Heart right ventricle (tissue), 16 donors: ENCODE data around the gene SLC12A3. TPM values are rescaled to one million over a fixed set of nuclear protein-coding genes. Genes with fewer than 3 reads are reported as not detected.
A peak's percentile ranks its signal among the peaks of the same experiment; 100 is the strongest.

ENCODE experiments used
- ATAC-seq, 8 donors: fragments of 200-7000 bp; cut with Tn5 transposase; one replicate each; pipeline ENCODE4 v1.9.1; 2020; ENCODE audit warnings: mild to moderate bottlenecking in 8 of 8, moderate library complexity in 8 of 8, moderate number of reproducible peaks in 1 of 8
- DNase-seq, 2 donors: peaks; one replicate each; pipeline ENCODE4 v3.0.0-alpha.2; 2020
- H3K27ac ChIP-seq, 10 donors: fragments of 200-600 bp; sonication (generic) in 2 of 10; one replicate each; pipeline versions ENCODE4 v1.5.0 to v1.8.0; 2020 to 2022; ENCODE audit warnings: mild to moderate bottlenecking in 3 of 10
- H3K27me3 ChIP-seq, 7 donors: fragments of 200-600 bp; one replicate each; pipeline ENCODE4 v1.8.0; 2021 to 2022; ENCODE audit warnings: mild to moderate bottlenecking in 2 of 7
- H3K36me3 ChIP-seq, 9 donors: fragments of 200-600 bp; sonication (generic) in 1 of 9; one replicate each; pipeline versions ENCODE4 v1.5.0 to v1.8.0; 2020 to 2022; ENCODE audit warnings: mild to moderate bottlenecking in 2 of 9
- H3K4me1 ChIP-seq, 9 donors: fragments of 200-600 bp; sonication (generic) in 1 of 9; one replicate each; pipeline versions ENCODE4 v1.5.0 to v1.8.0; 2020 to 2022; ENCODE audit warnings: mild to moderate bottlenecking in 4 of 9
- H3K4me3 ChIP-seq, 10 donors: fragments of 200-600 bp; sonication (generic) in 2 of 10; one replicate each; pipeline versions ENCODE4 v1.5.0 to v1.8.0; 2020 to 2022; ENCODE audit warnings: mild to moderate bottlenecking in 7 of 10, moderate library complexity in 2 of 10
- H3K9me3 ChIP-seq, 11 donors: fragments of 200-600 bp in 10 of 11; sonication (generic) in 2 of 11; one replicate each; pipeline versions ENCODE4 v1.5.0 to v1.8.0; 2013 to 2022; ENCODE audit warnings: mild to moderate bottlenecking in 2 of 11, control low read depth in 1 of 11, moderate library complexity in 1 of 11
- WGBS, 2 donors: extraction: QIAGEN DNeasy Blood & Tissue Kit; methylation state at CpG; one replicate each; pipeline ENCODE4 v1.1.7; 2013; ENCODE audit warnings: inconsistent platforms in 1 of 2; 5-methylcytosine and 5-hydroxymethylcytosine counted together
- intact Hi-C, 10 donors: fragments of 100-400 bp; cut with DNase I; formaldehyde crosslinking; loops; one replicate each; pipeline versions ENCODE4 v1.11.1 to v1.14.2; 2022
- long read RNA-seq, 3 donors: library from polyadenylated mRNA; unstranded; transcript quantifications; one replicate each; pipeline ENCODE4 v2.0.0, GENCODE V29; 2020 to 2021
- polyA plus RNA-seq, 2 donors: library from polyadenylated mRNA; stranded (reverse); fragments of 200-250 nt; gene quantifications; one replicate each; pipeline ENCODE4 v1.2.3, GENCODE V29; 2013
- total RNA-seq, 10 donors: library from RNA; stranded (reverse); fragmentation: NEBNext Ultra II Directional in 3 of 10; extraction: Animal tissue kit (Norgen Biotek cat#: 25700) in 3 of 10; gene quantifications; one replicate each; pipeline versions ENCODE4 v1.2.1 to v1.2.4, GENCODE V29; 2021 to 2023
- TF ChIP-seq, protein P1 (sequence below), 9 donors: fragments of 200-600 bp; sonication (generic) in 2 of 9; IDR thresholded peaks; one replicate each; pipeline versions ENCODE4 v1.5.0 to v1.8.0; 2021 to 2022; ENCODE audit warnings: antibody characterized with exemption in 9 of 9, mild to moderate bottlenecking in 5 of 9, moderate library complexity in 1 of 9
- donor health status: Arrhythmogenic right ventricular cardiomyopathy.
- donor health status: ischemic (EF 13 %, LVEDD 7.1; RV severe dilation, severe dysfunction).
- donor health status: healthy with polysubstance abuse.
- donor health status: DM: no; HTN: yes; CAD: no.
- donor health status: DM: no; HTN: no; CAD: no.
- donor health status: ischemic (EF 25% LVEDD 6.9; RV normal size, moderate dysfunction).
- donor health status: ischemic (EF 25% LVEDD 5.7; RV mildly dilated, moderate dysfunction).
- donor health status: healthy.
- donor health status: DM: yes; HTN: yes; CAD: no.
- donor health status: Ischemic cardiomyopathy.
- donor health status: ischemic (EF 35%, LVEDD 5.7; RV mildly dilated, moderate dysfunction).
- donor health status: nonischemic (EF 11% LVEDD 7.7; RV severe dilation, severe dysfunction).
- donor health status: DM: yes; HTN: yes; CAD: no.
- donor health status: PGD.
- donor health status: ischemic (EF 29% LVEDD 5.4; RV normal size, mild dysfunction).
- donor health status: nonischemic (EF 23%, LVEDD 6.1; RV moderate dilation, normal function).

SLC12A3 gene, protein sequence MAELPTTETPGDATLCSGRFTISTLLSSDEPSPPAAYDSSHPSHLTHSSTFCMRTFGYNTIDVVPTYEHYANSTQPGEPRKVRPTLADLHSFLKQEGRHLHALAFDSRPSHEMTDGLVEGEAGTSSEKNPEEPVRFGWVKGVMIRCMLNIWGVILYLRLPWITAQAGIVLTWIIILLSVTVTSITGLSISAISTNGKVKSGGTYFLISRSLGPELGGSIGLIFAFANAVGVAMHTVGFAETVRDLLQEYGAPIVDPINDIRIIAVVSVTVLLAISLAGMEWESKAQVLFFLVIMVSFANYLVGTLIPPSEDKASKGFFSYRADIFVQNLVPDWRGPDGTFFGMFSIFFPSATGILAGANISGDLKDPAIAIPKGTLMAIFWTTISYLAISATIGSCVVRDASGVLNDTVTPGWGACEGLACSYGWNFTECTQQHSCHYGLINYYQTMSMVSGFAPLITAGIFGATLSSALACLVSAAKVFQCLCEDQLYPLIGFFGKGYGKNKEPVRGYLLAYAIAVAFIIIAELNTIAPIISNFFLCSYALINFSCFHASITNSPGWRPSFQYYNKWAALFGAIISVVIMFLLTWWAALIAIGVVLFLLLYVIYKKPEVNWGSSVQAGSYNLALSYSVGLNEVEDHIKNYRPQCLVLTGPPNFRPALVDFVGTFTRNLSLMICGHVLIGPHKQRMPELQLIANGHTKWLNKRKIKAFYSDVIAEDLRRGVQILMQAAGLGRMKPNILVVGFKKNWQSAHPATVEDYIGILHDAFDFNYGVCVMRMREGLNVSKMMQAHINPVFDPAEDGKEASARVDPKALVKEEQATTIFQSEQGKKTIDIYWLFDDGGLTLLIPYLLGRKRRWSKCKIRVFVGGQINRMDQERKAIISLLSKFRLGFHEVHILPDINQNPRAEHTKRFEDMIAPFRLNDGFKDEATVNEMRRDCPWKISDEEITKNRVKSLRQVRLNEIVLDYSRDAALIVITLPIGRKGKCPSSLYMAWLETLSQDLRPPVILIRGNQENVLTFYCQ
- total RNA-seq (not detected), polyA plus RNA-seq (not detected)
- long read RNA-seq, donor 1, result 0 reads
- long read RNA-seq, donor 2, result 0 reads
- long read RNA-seq, donor 3, result 0 reads

DNA sequence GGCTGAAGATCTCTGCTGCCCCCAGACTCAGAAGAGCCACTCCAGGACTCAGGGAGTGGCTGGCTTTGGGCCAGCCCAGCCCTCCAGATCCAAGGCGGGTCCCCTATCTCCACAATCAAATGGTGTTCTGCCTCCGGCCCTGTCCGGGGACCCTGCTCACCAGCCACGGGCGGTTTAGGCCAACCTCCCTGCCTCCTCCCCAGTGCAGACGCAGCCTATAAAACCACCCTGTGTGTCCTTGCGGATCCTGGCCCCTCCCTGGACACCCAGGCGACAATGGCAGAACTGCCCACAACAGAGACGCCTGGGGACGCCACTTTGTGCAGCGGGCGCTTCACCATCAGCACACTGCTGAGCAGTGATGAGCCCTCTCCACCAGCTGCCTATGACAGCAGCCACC lies at the start of gene SLC12A3:
Gene SLC12A3 (plus strand): TSS at position 248 of the 400 bp plus-strand sequence. CDS start 29 bp downstream, at position 277.
- no peak for ATAC-seq
- Histone ChIP-seq H3K27me3 (no peaks in the 10 kb centered on the region), H3K4me3 (no peak within 1 kb of the TSS), H3K4me1 (peaks cover 0 to 17% (median 6%) of the 10 kb centered on the region in 9 donors), H3K9me3 (no peaks in the 10 kb centered on the region), H3K36me3 (no peaks in the 10 kb centered on the region), H3K27ac (no peak within 1 kb of the TSS)
- no peak for DNase-seq
- 74 to 79% methylated on average over 12 of the region's 12 CpGs for WGBS, 2 donors
- TF ChIP-seq, protein P1, sequence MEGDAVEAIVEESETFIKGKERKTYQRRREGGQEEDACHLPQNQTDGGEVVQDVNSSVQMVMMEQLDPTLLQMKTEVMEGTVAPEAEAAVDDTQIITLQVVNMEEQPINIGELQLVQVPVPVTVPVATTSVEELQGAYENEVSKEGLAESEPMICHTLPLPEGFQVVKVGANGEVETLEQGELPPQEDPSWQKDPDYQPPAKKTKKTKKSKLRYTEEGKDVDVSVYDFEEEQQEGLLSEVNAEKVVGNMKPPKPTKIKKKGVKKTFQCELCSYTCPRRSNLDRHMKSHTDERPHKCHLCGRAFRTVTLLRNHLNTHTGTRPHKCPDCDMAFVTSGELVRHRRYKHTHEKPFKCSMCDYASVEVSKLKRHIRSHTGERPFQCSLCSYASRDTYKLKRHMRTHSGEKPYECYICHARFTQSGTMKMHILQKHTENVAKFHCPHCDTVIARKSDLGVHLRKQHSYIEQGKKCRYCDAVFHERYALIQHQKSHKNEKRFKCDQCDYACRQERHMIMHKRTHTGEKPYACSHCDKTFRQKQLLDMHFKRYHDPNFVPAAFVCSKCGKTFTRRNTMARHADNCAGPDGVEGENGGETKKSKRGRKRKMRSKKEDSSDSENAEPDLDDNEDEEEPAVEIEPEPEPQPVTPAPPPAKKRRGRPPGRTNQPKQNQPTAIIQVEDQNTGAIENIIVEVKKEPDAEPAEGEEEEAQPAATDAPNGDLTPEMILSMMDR (IDR thresholded peaks at IDR 0.05), result no peak
- intact Hi-C loops, result loop anchor here (5.0 to 10.0 kb wide), 11 partner anchors 67 to 302 kb away; partner anchors contain the start of gene HERPUD1 (in 2 of the 10)

- DNase-seq (peak in 1 of 2 donors; percentile 27), ATAC-seq (peak in 7 of 8 donors; percentile 46 to 95 (median 67))
- TF ChIP-seq, protein P1 (IDR thresholded peaks at IDR 0.05), result no peak
- Histone ChIP-seq H3K4me1 (peaks cover 0 to 9% (median 0%) of the 10 kb centered on the region in 9 donors), H3K27me3 (no peaks in the 10 kb centered on the region), H3K27ac (no peak overlapping the region), H3K4me3 (no peak overlapping the region), H3K36me3 (peaks cover 0 to 32% (median 0%) of the 10 kb centered on the region in 9 donors), H3K9me3 (no peaks in the 10 kb centered on the region)
- intact Hi-C loops, result no loop called here
Measured at GRCh38 chr16:56815721-56816120, 49.3 kb upstream of the SLC12A3 start.

DNA sequence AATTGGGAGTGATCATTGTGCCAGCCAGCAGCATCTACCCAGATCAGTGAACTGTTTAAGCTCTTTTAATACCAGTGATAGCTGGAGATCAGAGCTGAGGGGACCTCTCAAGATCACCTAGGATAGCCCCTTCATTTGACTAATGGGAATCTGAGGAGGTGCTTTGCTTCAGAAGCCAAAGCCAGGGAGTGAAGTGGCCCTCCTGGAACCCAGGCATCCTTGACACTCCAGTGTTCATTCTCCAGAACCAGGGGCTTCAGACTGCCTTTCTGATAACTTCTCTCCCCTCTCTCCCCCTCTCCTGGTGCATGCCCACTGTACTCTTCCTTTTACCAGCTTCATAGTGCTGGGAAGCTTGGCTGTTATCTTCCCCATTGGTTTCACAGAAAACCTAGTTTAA lies 48.0 kb upstream of the SLC12A3 start:
- H3K27ac ChIP-seq, result no peak overlapping the region
- ATAC-seq (no peak), DNase-seq (no peak)
- no peak overlapping the region for H3K4me3 ChIP-seq
- peaks cover 0 to 40% (median 6%) of the 10 kb centered on the region in 9 donors for H3K36me3 ChIP-seq
- intact Hi-C loops, result no loop called here
- H3K27me3 ChIP-seq, result no peaks in the 10 kb centered on the region
- H3K9me3 ChIP-seq, result no peaks in the 10 kb centered on the region
- TF ChIP-seq, protein P1 (IDR thresholded peaks at IDR 0.05), result no peak
- peaks cover 0 to 9% (median 0%) of the 10 kb centered on the region in 9 donors for H3K4me1 ChIP-seq

DNA sequence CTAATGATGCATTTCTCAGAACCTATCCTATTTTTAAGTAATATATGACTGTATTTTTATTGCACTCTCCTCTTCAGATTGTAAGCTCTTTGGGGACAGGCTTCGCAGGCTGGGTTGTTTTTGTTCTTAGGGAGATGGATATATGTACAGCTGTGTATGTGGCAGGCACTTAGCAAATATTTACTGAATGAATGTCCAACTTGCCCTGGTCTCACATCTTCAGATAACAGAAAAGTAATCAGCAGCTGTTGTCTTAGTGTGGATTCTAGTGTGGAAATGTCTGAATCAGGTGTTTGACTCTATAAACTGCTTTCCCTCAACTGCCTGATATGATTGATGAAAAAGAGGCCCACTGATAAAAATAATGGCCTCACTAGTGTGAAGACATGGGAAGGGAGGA lies 47.1 kb upstream of the SLC12A3 start:
- Histone ChIP-seq H3K27ac (no peak overlapping the region), H3K9me3 (no peaks in the 10 kb centered on the region), H3K36me3 (peaks cover 0 to 49% (median 6%) of the 10 kb centered on the region in 9 donors), H3K4me1 (peaks cover 0 to 9% (median 0%) of the 10 kb centered on the region in 9 donors), H3K27me3 (no peaks in the 10 kb centered on the region), H3K4me3 (no peak overlapping the region)
- ATAC-seq (no peak), DNase-seq (no peak)
- TF ChIP-seq, protein P1 (IDR thresholded peaks at IDR 0.05), result no peak
- WGBS, 2 donors, result 100% methylated on average over 1 of the region's 1 CpG
- intact Hi-C loops, result no loop called here
